Measurements from ENCODE around the gene PTPN18. TPM values are rescaled to one million over a fixed set of nuclear protein-coding genes. Genes with fewer than 3 reads are reported as not detected.

The PTPN18 gene, protein sequence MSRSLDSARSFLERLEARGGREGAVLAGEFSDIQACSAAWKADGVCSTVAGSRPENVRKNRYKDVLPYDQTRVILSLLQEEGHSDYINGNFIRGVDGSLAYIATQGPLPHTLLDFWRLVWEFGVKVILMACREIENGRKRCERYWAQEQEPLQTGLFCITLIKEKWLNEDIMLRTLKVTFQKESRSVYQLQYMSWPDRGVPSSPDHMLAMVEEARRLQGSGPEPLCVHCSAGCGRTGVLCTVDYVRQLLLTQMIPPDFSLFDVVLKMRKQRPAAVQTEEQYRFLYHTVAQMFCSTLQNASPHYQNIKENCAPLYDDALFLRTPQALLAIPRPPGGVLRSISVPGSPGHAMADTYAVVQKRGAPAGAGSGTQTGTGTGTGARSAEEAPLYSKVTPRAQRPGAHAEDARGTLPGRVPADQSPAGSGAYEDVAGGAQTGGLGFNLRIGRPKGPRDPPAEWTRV
- 12.7 and 14.5 TPM in 2 replicates for total RNA-seq

DNA sequence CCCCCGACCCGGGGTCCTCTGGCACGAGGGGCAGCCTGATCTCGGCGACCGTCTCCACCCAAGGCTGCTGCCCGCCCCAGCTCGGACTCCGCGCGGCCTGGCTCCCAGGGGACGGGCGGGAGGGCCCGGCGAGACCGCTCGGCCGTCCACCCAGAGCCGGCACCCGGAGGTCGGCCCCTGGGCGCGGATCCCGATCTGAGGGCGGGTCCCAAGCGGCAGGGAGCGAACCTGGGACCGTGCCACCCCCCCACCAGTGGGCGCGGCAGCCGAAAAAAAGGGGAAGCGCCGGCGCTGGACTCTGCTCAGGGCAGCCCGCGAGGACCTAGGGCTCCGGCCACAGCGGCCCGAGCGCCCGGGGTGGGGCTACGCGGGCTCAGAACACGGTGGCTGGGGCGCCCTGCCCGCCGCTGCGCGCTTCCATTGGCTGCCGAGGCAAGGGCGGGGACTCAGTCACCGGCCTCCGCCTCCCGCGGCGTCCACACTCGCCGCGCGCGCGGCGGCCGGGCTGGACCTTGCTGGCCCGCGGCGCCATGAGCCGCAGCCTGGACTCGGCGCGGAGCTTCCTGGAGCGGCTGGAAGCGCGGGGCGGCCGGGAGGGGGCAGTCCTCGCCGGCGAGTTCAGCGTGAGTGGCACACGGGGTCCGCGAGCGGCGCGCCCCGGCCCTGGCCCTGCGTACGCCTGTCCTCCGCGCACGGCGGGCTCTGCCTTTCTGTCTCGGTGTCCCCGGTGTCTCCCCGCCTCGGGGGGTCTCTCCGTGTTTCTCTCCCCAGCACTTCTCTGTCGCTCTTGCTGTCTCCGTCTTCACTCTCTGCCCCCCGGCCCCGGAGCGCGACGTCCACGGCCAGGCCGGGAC lies at the start of gene PTPN18:
PTPN18 (plus strand) TSS at position 479 of the 854 bp plus-strand sequence; CDS start at position 531, 52 bp downstream.
- Histone ChIP-seq H3K4me3 (ENCODE audit: low read depth, low read length) (peak within 1 kb of the TSS; percentile 89), H3K27me3 (ENCODE audit: control insufficient read depth, insufficient read depth, low read length) (no peaks in the 10 kb centered on the region), H3K36me3 (ENCODE audit: control insufficient read depth, insufficient read depth, low read length) (no peaks in the 10 kb centered on the region)
- DNase-seq (ENCODE audit: low read depth), result peak; percentile 65
- no peak for FAIRE-seq
- TF ChIP-seq, protein P1, sequence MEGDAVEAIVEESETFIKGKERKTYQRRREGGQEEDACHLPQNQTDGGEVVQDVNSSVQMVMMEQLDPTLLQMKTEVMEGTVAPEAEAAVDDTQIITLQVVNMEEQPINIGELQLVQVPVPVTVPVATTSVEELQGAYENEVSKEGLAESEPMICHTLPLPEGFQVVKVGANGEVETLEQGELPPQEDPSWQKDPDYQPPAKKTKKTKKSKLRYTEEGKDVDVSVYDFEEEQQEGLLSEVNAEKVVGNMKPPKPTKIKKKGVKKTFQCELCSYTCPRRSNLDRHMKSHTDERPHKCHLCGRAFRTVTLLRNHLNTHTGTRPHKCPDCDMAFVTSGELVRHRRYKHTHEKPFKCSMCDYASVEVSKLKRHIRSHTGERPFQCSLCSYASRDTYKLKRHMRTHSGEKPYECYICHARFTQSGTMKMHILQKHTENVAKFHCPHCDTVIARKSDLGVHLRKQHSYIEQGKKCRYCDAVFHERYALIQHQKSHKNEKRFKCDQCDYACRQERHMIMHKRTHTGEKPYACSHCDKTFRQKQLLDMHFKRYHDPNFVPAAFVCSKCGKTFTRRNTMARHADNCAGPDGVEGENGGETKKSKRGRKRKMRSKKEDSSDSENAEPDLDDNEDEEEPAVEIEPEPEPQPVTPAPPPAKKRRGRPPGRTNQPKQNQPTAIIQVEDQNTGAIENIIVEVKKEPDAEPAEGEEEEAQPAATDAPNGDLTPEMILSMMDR (IDR thresholded peaks at IDR 0.05; ENCODE audit: insufficient read depth, low read length, severe bottlenecking), result peak; percentile 43

- H3K36me3 ChIP-seq (ENCODE audit: control insufficient read depth, insufficient read depth, low read length), result no peaks in the 10 kb centered on the region
- TF ChIP-seq, protein P1 (IDR thresholded peaks at IDR 0.05; ENCODE audit: insufficient read depth, low read length, severe bottlenecking), result no peak
- peaks cover 2% of the 10 kb centered on the region for H3K27me3 ChIP-seq (ENCODE audit: control insufficient read depth, insufficient read depth, low read length)
- DNase-seq (ENCODE audit: low read depth) (peak; percentile 84), FAIRE-seq (no peak)
- no peak overlapping the region for H3K4me3 ChIP-seq (ENCODE audit: low read depth, low read length)
Observed at GRCh38 chr2:130307850-130308249, 48.0 kb upstream of the PTPN18 start.

- H3K27me3 ChIP-seq (ENCODE audit: control insufficient read depth, insufficient read depth, low read length), result peaks cover 2% of the 10 kb centered on the region
- H3K36me3 ChIP-seq (ENCODE audit: control insufficient read depth, insufficient read depth, low read length), result no peaks in the 10 kb centered on the region
- no peak overlapping the region for H3K4me3 ChIP-seq (ENCODE audit: low read depth, low read length)
- no peak for DNase-seq (ENCODE audit: low read depth)
- TF ChIP-seq, protein P1 (IDR thresholded peaks at IDR 0.05; ENCODE audit: insufficient read depth, low read length, severe bottlenecking), result no peak
- FAIRE-seq, result no peak
Observed at GRCh38 chr2:130310881-130311280, 45.0 kb upstream of the PTPN18 start.

GRCh38 chr2:130313812-130314334 lies 42.0 kb upstream of the PTPN18 start:
- no peak for FAIRE-seq
- Histone ChIP-seq H3K36me3 (ENCODE audit: control insufficient read depth, insufficient read depth, low read length) (no peaks in the 10 kb centered on the region), H3K27me3 (ENCODE audit: control insufficient read depth, insufficient read depth, low read length) (peaks cover 2% of the 10 kb centered on the region)

DNA sequence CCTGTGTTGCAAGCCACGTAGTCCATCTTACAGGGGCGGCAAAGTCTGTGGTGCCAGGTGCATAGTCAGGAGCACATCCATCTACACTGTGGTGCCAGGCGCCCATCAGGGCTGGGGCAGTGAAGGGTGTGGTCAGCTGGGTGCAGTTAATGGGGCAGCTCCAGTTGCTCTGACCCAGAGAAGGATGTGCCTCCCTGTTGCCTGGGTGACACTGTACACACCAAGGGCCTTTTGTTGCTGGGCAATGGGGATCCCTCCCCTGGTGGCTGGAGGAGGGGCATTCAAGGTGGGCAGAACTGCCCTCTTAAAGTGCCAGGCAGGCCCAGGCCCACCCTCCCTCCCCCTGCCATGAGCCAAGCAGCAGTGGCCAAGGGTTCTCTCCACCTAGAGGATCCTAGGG lies 41.5 kb upstream of the PTPN18 start:
- TF ChIP-seq, protein P1 (IDR thresholded peaks at IDR 0.05; ENCODE audit: insufficient read depth, low read length, severe bottlenecking), result no peak
- Histone ChIP-seq H3K4me3 (ENCODE audit: low read depth, low read length) (no peak overlapping the region), H3K27me3 (ENCODE audit: control insufficient read depth, insufficient read depth, low read length) (peaks cover 2% of the 10 kb centered on the region), H3K36me3 (ENCODE audit: control insufficient read depth, insufficient read depth, low read length) (no peaks in the 10 kb centered on the region)
- FAIRE-seq (no peak), DNase-seq (ENCODE audit: low read depth) (no peak)

More at GRCh38 chr2:130313812-130314334, 42.0 kb upstream of the PTPN18 start:
- TF ChIP-seq, protein P1 (IDR thresholded peaks at IDR 0.05; ENCODE audit: insufficient read depth, low read length, severe bottlenecking), result no peak
- H3K4me3 ChIP-seq (ENCODE audit: low read depth, low read length), result no peak overlapping the region
- no peak for DNase-seq (ENCODE audit: low read depth)
